Common myeloid progenitor, CD34-positive (primary cell): Measurements from ENCODE around the gene HOXC11.

Source experiments
- CTCF ChIA-PET: fragments of 350-600 bp; sonication (Branson Sonifier 250); formaldehyde crosslinking; loops from one replicate; lab custom pipeline; 2021; ENCODE audit warnings: antibody characterized with exemption; lab: Charles Lee
- POLR2A ChIA-PET: fragments of 350-600 bp; sonication (Branson Sonifier 250); formaldehyde crosslinking; loops from one replicate; lab custom pipeline; 2021; ENCODE audit warnings: antibody characterized with exemption; lab: Charles Lee
- DNase-seq, 3 donors: peaks; one replicate each; pipeline versions ENCODE4 v3.0.0 to v3.0.0-alpha.2; 2013
- H3K27ac ChIP-seq, 2 experiments: 1 replicate in 1 of 2; 2 replicates in 1 of 2; pipeline ENCODE4 v1.7.0; 2013; ENCODE audit warnings: inconsistent platforms in 2 of 2, low read length in 2 of 2, mild to moderate bottlenecking in 2 of 2, low read depth in 1 of 2, moderate library complexity in 1 of 2; ENCODE audit not compliant: severe bottlenecking in 2 of 2, insufficient read depth in 1 of 2, poor library complexity in 1 of 2
- H3K27me3 ChIP-seq, 5 experiments: replicated peaks in 2 of 5; 1 replicate in 3 of 5; 2 replicates in 2 of 5; pipeline versions ENCODE4 v1.6.1 to v1.7.0; 2013; ENCODE audit warnings: low read length in 4 of 5, mild to moderate bottlenecking in 2 of 5, moderate library complexity in 2 of 5, inconsistent platforms in 1 of 5; ENCODE audit not compliant: insufficient read depth in 5 of 5, control insufficient read depth in 4 of 5
- H3K36me3 ChIP-seq, 4 experiments: 1 replicate in 2 of 4; 2 replicates in 2 of 4; pipeline versions ENCODE4 v1.6.1 to v1.7.0; 2013; ENCODE audit warnings: low read length in 3 of 4, control low read depth in 1 of 4, mild to moderate bottlenecking in 1 of 4; ENCODE audit not compliant: control insufficient read depth in 4 of 4, insufficient read depth in 4 of 4
- H3K4me1 ChIP-seq, 4 experiments: 1 replicate in 3 of 4; 2 replicates in 1 of 4; pipeline versions ENCODE4 v1.6.1 to v1.7.1; 2013; ENCODE audit warnings: low read length in 3 of 4, mild to moderate bottlenecking in 3 of 4, control low read depth in 1 of 4, inconsistent platforms in 1 of 4, moderate library complexity in 1 of 4; ENCODE audit not compliant: control insufficient read depth in 4 of 4, insufficient read depth in 4 of 4; ENCODE audit errors: control extremely low read depth in 1 of 4
- H3K4me3 ChIP-seq, 7 experiments: 1 replicate in 4 of 7; 2 replicates in 3 of 7; pipeline versions ENCODE4 v1.5.1 to v1.7.0; 2013; ENCODE audit warnings: mild to moderate bottlenecking in 7 of 7, low read length in 6 of 7, moderate library complexity in 6 of 7, inconsistent platforms in 2 of 7, low read depth in 2 of 7, control low read depth in 1 of 7; ENCODE audit not compliant: insufficient read depth in 4 of 7, control insufficient read depth in 1 of 7; ENCODE audit errors: extremely low read depth in 1 of 7
- H3K9me3 ChIP-seq, 5 experiments: 1 replicate in 4 of 5; 2 replicates in 1 of 5; pipeline versions ENCODE4 v1.6.1 to v1.7.1; 2013; ENCODE audit warnings: low read length in 4 of 5, mild to moderate bottlenecking in 2 of 5, inconsistent platforms in 1 of 5, low read depth in 1 of 5, moderate library complexity in 1 of 5; ENCODE audit not compliant: control insufficient read depth in 4 of 5, insufficient read depth in 2 of 5; ENCODE audit errors: control extremely low read depth in 1 of 5
- WGBS: methylation state at CpG from one replicate; pipeline ENCODE4 v1.1.5; 2013; ENCODE audit not compliant: insufficient coverage; 5-methylcytosine and 5-hydroxymethylcytosine counted together

HOXC11 gene

GRCh38 chr12:53983568-53983949 is 10.6 kb downstream of the HOXC11 start:
- peaks cover 0 to 8% (median 0%) of the 10 kb centered on the region in 5 experiments for H3K9me3 ChIP-seq
- POLR2A ChIA-PET: no interaction called here
- DNase-seq: peak in 1 of 3 donors; percentile 38
- CTCF ChIA-PET: no interaction called here
- H3K27me3 ChIP-seq: peaks cover 37 to 99% (median 70%) of the 10 kb centered on the region in 5 experiments
- no peak overlapping the region for H3K4me3 ChIP-seq
- no peaks in the 10 kb centered on the region for H3K36me3 ChIP-seq
- H3K27ac ChIP-seq: no peak overlapping the region
- WGBS: 2% methylated on average over 11 of the region's 17 CpGs
- peaks cover 0 to 21% (median 17%) of the 10 kb centered on the region in 4 experiments for H3K4me1 ChIP-seq

- WGBS: 2% methylated on average over 23 of the region's 30 CpGs
- peaks cover 0 to 21% (median 18%) of the 10 kb centered on the region in 4 experiments for H3K4me1 ChIP-seq
- H3K9me3 ChIP-seq: peaks cover 0 to 8% (median 0%) of the 10 kb centered on the region in 5 experiments
- CTCF ChIA-PET: interaction anchor here (1.3 to 5.6 kb wide), 2 partner anchors 9 to 15 kb away, joined by 3 to 46 read pairs; partner anchors contain the start of gene HOXC9
- no peak overlapping the region for H3K27ac ChIP-seq
- no peaks in the 10 kb centered on the region for H3K36me3 ChIP-seq
- DNase-seq: no peak
- POLR2A ChIA-PET: no interaction called here
- H3K4me3 ChIP-seq: no peak overlapping the region
- peaks cover 40 to 99% (median 72%) of the 10 kb centered on the region in 5 experiments for H3K27me3 ChIP-seq
Measured at GRCh38 chr12:53983950-53984572, 11.1 kb downstream of the HOXC11 start.

GRCh38 chr12:53984901-53985691 is 12.2 kb downstream of the HOXC11 start, which contains the start of gene HOXC10:
HOXC10 (plus strand) TSS chr12:53985146; CDS start chr12:53985260, 114 bp downstream.
- WGBS: 4% methylated on average over 35 of the region's 55 CpGs
- Histone ChIP-seq H3K36me3 (no peaks in the 10 kb centered on the region), H3K4me3 (peak within 1 kb of the TSS in 1 of 7 experiments; percentile 32), H3K9me3 (peaks cover 0 to 8% (median 0%) of the 10 kb centered on the region in 5 experiments), H3K27ac (no peak within 1 kb of the TSS), H3K4me1 (peaks cover 0 to 25% (median 19%) of the 10 kb centered on the region in 4 experiments), H3K27me3 (peaks cover 39 to 99% (median 74%) of the 10 kb centered on the region in 5 experiments)
- POLR2A ChIA-PET: no interaction called here
- CTCF ChIA-PET: interaction anchor here (0.7 to 5.6 kb wide), 12 partner anchors 8 to 223 kb away, joined by 3 to 46 read pairs (median 4); partner anchors contain the start of gene HOXC9
- DNase-seq: peak; percentile 89 to 90 (median 90)

GRCh38 chr12:53985692-53985993 is 12.7 kb downstream of the HOXC11 start:
- peaks cover 39 to 99% (median 76%) of the 10 kb centered on the region in 5 experiments for H3K27me3 ChIP-seq
- H3K9me3 ChIP-seq: peaks cover 0 to 8% (median 0%) of the 10 kb centered on the region in 5 experiments
- no peak for DNase-seq
- no peaks in the 10 kb centered on the region for H3K36me3 ChIP-seq
- POLR2A ChIA-PET: no interaction called here
- 9% methylated on average over 21 of the region's 21 CpGs for WGBS
- H3K27ac ChIP-seq: no peak overlapping the region
- peaks cover 0 to 25% (median 19%) of the 10 kb centered on the region in 4 experiments for H3K4me1 ChIP-seq
- peak overlapping the region in 1 of 7 experiments; percentile 32 for H3K4me3 ChIP-seq
- CTCF ChIA-PET: interaction anchor here (0.7 to 5.6 kb wide), 13 partner anchors 10 to 284 kb away, joined by 3 to 46 read pairs (median 4); partner anchors contain the start of gene HOXC9

GRCh38 chr12:53985994-53986685 is 13.2 kb downstream of the HOXC11 start:
- H3K27ac ChIP-seq: no peak overlapping the region
- WGBS: 2% methylated on average over 29 of the region's 50 CpGs
- H3K4me1 ChIP-seq: peaks cover 0 to 25% (median 19%) of the 10 kb centered on the region in 4 experiments
- H3K27me3 ChIP-seq: peaks cover 39 to 99% (median 71%) of the 10 kb centered on the region in 5 experiments
- H3K36me3 ChIP-seq: no peaks in the 10 kb centered on the region
- peaks cover 0 to 8% (median 0%) of the 10 kb centered on the region in 5 experiments for H3K9me3 ChIP-seq
- POLR2A ChIA-PET: interaction anchor here (0.6 kb wide), 1 partner anchor 15 kb away, joined by 3 read pairs; no protein-coding TSS in a partner anchor
- DNase-seq: peak in 1 of 3 donors; percentile 35
- no peak overlapping the region for H3K4me3 ChIP-seq
- CTCF ChIA-PET: interaction anchor here (0.7 to 5.6 kb wide), 18 partner anchors 10 to 284 kb away, joined by 3 to 46 read pairs (median 4); partner anchors contain the start of genes HOXC8 and HOXC9

GRCh38 chr12:53986686-53987483 is 14.0 kb downstream of the HOXC11 start:
- POLR2A ChIA-PET: interaction anchor here (0.6 kb wide), 1 partner anchor 14 kb away, joined by 3 read pairs; no protein-coding TSS in a partner anchor
- H3K9me3 ChIP-seq: peaks cover 0 to 8% (median 0%) of the 10 kb centered on the region in 5 experiments
- peaks cover 39 to 99% (median 65%) of the 10 kb centered on the region in 5 experiments for H3K27me3 ChIP-seq
- no peaks in the 10 kb centered on the region for H3K36me3 ChIP-seq
- WGBS: 23% methylated on average over 14 of the region's 21 CpGs
- H3K4me3 ChIP-seq: no peak overlapping the region
- H3K27ac ChIP-seq: no peak overlapping the region
- peaks cover 0 to 25% (median 19%) of the 10 kb centered on the region in 4 experiments for H3K4me1 ChIP-seq
- CTCF ChIA-PET: interaction anchor here (0.9 to 5.6 kb wide), 23 partner anchors 9 to 285 kb away, joined by 3 to 46 read pairs (median 5); partner anchors contain the start of genes HOXC8 and HOXC9
- no peak for DNase-seq
